HG03342 (cell line): Measurements from ENCODE around the gene CHD8.
"Not testable (repeated sequence)": the region's sequence is repeated elsewhere in the genome, so short reads cannot be mapped to it uniquely, and the experiment has no call there.

ENCODE experiments used
- ATAC-seq: cut with Tn5 transposase; IDR thresholded peaks from one replicate; pipeline ENCODE4 v1.9.1; 2021; ENCODE audit warnings: mild to moderate bottlenecking, moderate library complexity; ENCODE audit not compliant: unreplicated experiment

CHD8 gene

DNA sequence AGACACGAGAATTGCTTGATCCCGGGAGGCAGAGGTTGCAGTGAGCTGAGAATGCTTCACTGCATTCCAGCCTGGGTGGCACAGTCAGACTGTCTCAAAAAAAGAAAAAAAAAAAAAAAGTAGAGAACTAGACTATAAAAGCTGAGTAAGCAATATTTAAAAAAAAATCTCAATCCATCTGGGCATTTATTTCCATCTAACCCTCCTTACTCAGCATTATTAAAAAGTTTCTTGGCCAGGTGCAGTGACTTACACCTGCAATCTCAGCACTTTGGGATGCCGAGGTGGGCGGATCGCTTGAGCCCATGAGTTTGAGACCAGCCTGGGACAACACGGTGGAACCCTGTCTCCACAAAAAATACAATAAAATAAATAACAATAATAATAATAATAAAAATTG, 76.6 kb downstream of the CHD8 start:
- no peak for ATAC-seq

DNA sequence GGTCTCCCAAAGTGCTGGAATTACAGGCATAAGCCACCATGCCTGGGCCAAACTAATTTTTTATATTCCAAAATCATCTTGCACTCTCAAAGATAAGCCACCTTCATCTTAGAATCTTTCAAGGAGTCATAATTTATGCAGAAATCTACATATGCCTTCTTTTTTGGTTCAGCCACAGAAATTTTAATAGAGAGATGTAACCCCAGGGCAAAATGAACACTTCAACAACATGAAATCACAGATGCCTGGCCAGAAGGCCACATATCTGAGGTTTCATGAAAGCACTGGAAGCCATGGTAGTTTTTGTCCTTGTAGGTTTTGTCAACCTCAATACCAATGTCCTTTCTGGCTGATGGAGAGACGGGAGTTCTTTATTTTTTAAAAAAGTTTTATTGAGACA, 81.9 kb downstream of the CHD8 start:
- no peak for ATAC-seq

DNA sequence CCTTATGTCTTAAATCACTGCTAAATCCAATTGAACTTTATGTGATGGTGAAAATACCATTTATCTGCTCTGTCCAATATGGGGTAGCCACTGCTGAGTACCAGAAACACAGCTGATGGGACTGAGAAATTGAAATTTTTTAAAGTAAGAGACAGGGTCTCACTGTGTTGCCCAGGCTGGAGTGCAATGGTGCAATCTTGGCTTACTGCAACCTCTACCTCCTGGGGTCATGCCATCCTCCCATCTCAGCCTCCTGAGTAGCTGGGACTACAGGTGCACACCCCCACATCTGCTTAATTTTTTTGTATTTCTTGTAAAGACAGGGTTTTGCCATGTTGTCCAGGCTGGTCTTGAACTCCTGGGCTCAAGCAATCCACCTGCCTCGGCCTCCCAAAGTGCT, 83.1 kb downstream of the CHD8 start:
- not testable (repeated sequence) for ATAC-seq

DNA sequence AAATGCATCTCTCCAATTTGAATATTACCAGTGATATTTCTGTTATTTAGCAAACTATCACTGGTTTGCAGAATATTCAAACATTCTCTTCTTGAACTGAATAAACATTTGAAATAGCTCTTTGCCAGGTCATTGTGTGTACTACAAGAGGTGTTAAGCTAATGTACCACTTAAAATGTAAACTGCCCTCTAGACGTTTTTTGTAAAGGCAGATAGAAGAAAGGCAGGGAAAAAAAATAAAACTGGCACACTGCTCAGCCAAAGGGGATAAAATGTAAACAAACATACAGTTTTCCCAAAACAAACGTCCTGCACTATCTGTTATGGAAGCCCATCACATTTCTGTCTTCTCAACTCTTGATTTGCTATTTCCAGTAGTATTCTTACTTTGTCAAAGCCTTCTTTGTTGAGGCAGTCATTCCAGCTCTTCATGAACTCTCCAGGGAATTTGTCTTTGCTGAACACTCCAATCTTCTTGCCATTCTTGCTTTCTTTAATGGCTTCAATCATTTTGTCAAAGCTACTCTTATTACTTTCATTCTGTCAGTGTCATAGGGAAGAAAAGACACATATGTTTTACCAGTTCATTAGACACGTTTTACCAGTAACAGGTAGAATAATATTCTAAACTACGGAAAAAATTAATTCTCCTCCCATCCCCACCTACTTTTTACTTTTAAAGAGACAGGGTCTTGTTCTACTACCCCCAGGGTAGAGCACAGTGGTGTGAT, 85.8 kb downstream of the CHD8 start:
- ATAC-seq = no peak

DNA sequence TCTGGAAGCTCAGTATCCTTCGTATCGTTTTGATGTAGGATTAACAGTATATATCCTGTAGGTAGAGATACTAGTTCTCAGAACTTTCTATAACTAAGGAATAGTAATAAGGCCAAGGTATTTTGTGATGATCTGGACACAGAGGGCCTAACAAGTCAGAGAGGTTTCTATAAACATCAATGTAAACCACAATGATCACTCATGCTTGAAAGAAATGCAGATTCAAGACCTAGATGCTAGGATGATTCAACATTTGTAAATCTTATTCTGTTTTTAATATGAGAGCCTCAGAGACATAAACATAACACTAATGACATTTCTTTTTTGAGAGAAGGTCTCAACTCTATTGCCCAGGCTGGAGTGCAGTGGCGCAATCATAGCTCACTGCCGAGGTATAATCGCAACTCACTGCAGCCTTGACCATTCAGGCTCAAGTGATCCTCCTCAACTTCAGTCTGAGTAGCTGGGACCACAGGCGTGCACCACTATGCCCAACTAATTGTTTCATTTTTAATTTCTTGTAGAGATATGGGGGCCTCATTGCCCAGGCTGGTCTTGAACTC, 88.3 kb downstream of the CHD8 start:
- ATAC-seq = no peak

DNA sequence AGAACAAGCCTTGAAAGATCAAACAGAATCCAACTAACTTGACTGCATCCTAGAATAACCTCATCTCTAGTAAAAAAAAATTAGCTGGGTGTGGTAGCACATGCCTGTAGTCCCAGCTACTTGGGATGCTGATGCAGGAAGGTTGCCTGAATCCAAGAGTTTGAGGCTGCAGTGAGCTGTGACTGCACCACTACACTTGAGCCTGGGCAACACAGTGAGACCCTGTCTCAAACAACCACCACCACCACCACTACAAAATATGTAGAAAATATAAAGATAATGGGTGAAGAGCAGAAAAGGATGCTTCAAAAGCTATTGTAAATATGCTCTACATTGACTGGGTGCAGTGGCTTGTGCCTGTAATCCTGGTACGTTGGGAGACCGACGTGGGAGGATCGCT, 99.4 kb downstream of the CHD8 start:
- no peak for ATAC-seq

DNA sequence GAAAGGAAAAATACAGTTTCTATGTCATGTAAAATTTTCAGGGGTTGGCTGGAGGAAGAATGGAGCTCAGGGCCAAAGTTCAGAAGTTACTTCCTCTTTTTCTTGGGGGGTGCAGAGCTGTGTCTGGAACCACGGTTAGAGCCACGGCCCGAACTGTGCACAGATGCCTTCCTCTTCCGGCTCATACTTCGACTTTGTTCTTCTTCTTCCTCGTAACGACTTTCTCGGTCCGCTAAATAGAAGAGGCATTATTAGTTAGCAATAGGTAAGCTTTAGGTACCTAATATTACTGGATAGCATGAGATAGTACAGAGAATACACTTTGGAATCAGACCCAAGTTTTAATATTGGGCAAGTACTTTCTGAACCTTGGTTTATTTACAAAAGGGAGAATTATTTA, 103.3 kb downstream of the CHD8 start:
- no peak for ATAC-seq

DNA sequence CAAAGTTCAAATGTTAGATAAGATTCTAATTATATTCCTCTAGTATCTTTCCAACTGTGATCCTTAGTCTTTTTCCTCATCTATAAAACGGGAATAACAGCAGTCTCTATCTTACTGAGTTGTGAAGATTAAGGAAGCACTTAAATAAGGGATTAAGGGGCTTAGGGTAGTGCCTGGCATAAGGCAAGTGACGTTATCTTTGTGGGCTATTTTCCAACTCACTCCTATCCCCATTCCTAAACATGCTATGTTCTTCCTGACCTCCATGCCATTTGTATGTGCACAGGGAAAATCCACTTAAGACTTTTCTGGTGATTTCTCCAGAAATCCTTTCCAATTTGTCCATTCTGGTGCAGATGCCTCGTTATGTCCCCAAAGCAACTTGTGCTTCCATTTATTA, 105.4 kb downstream of the CHD8 start:
- ATAC-seq = no peak

DNA sequence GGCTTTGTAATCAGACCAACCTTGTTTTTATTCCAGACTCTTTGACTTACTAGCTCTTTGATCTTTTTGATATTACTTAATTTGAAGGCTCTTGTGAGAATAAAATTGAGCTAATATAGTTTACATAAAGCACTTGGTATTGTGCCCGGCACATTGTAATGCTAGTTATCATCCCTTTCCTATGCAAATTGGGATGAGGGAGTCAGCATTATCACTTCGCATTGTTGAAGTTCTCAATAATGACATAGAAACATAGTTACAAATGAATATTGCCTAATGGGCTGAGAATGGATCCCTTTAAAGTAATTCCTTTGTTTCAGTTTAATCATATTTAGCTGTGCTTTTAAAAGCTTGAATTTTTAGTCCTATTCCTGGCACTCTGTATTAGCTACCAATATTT, 108.7 kb downstream of the CHD8 start:
- no peak for ATAC-seq

DNA sequence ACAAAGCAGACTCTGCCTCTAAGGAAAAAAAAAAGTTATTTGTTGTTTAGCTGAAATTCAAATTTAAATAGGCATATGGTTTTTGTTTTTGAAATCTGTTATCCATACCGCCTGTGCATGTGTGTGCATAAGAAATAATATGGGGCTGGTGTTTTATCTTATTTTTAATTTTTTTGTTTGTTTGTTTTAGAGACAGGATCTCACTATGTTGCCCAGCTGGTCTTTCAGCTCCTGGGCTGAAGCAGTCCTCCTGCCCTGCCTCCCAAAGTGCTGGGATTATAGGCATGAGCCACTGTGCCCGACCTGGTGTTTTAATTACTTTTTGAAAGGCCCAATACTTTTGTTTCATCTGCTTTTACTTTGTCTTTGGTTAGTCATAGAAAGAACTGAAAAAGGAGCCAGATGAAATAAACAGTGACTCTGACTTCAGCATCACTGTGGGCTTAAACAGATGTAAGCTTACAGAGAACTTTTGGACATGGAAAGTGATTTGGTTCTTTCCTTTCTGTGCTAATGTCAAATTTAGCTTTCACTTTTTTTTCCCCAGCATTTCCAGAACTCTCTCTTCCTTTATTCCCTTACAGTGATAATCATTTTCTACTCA, 109.3 kb downstream of the CHD8 start:
- no peak for ATAC-seq

DNA sequence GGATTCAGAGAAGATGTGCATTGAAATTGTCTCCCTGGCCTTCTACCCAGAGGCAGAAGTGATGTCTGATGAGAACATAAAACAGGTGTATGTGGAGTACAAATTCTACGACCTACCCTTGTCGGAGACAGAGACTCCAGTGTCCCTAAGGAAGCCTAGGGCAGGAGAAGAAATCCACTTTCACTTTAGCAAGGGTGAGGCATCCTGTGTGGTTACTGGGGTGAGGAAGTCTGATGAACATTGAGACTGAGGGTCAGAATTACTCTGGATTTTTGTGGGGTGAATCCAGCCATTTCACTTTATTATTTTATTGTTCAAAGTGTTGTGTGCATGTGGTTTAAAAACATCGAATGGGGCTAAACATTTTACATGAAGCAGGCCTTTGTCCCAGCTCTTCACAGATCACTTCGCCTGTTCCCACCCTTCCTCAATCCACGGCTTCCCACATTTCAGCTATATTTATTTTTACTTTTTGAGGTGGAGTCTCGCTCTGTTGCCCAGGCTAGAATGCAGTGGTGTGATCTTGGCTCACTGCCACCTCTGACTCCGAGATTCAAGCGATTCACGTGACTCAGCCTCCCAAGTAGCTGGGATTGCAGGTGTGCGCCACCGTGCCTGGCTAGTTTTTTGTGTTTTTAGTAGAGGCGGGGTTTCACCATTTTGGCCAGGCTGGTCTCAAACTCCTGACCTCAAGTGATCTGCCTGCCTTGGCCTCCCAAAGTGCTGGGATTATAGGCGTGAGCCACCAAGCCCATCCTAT, 112.7 kb downstream of the CHD8 start:
- no peak for ATAC-seq
